Caki2 (cell line): Measurements from ENCODE around the gene SST. TPM values are rescaled to one million over a fixed set of nuclear protein-coding genes. Genes with fewer than 3 reads are reported as not detected.
"Not testable (repeated sequence)": the region's sequence is repeated elsewhere in the genome, so short reads cannot be mapped to it uniquely, and the experiment has no call there.

Experiments
- DNase-seq: peaks from one replicate; pipeline ENCODE4 v3.0.0-alpha.2; 2015; ENCODE audit warnings: low read depth
- in situ Hi-C: cut with HindIII; loops from 2 replicates; pipeline ENCODE4 v1.10.0; 2016; ENCODE audit warnings: low sequenced_read_pairs, low pct_unique_long_range_greater_than_20kb, mixed read lengths
- total RNA-seq: library from RNA; depleted of rRNA; stranded (reverse); fragments of >200 nt; shearing (Covaris generic); gene quantifications from 2 replicates; pipeline ENCODE4 v1.2.3, GENCODE V29; 2014; ENCODE audit warnings: low replicate concordance

Gene SST
- total RNA-seq, 1 experiment from 2014 or later = 309 TPM

DNA sequence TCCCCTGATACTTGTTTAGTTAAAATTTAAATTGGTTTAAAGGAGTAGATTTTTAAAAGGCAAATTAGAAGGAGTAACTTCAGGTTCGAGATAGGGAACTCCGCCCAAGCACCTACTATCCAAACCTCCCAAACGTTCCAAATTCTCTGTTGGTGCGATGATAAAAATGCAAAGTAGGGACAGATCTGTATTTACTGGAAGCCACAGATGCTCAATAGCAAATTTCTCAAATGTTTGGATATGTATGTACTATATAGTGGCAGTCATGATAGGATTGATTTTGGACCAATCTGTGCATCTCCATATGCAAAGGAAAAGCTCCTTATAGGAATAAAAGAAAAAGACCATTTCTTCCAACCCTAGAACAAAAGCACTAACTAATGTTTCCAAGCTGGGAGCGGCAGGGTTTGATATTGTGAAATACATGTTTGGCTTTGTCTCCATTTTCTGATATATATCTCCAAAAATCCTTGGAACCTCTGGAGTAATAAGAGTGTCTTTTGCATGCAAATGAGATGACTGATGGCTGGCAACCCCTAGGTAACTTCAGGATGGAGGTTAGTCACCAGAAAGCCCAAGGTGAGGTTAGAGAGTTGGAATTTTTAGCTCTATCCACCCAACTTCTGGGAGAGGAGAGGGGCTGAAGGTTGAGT, 16.6 kb upstream of the SST start:
- in situ Hi-C loops = loop anchor here (25.0 kb wide), 1 partner anchor 474 kb away; no protein-coding TSS in a partner anchor
- DNase-seq = no peak

DNA sequence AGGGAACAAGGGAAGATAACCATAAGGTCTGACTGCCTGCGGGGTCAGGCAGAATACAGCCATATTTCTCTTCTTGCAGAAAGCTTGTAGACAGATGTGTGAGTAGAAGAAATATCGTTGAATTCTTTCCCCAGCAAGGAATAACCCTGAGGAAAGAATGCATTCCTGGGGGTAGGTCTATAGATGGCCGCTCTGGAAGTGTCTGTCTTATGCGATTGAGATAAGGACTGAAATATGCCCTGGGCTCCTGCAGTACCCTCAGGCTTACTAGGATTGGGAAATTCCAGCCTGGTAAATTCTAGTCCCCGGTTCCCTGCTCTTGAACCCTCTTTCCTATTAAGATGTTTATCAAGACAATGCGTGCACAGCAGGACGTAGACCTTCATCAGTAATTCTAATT, 15.8 kb upstream of the SST start:
- in situ Hi-C loops = loop anchor here (25.0 kb wide), 1 partner anchor 474 kb away; no protein-coding TSS in a partner anchor
- DNase-seq = no peak

DNA sequence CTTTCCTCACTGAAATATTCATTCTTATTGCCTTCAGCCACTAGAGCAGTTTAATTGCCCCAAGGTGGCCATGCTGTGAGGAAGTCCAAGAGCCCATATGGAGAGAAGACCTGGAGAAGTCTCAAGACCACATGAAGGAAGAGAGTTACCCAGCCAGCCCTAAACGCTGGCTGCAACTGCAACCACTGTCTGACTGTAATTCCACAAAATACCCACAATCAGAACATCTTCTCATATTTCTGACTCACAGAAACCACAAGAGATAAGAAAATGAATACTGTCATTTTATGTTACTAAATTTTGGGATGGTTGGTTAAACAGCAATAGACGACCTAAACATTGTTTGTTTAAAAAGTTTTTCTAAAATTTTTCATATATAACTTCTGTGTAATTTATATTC, 14.7 kb upstream of the SST start:
- DNase-seq = no peak
- in situ Hi-C loops = loop anchor here (25.0 kb wide), 1 partner anchor 473 kb away; no protein-coding TSS in a partner anchor

DNA sequence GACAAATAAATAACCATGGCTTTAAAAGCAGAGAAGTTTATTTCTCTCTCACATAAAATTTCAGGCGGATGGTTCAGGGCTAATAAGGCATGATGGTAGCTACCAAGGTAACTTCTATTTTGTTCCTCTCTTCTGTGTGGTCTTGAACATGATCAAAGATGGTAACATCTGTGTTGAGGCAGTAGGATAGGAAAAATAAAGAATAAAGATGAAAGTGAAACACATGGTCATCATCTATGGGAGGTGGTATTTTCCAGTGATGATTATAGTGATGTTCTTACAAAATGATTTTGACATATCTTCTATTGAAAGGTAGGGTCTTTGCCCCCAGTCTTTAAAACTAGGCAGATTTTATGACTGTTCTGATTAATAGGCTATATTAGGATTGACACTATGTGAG, 14.2 kb upstream of the SST start:
- DNase-seq = no peak
- in situ Hi-C loops = loop anchor here (25.0 kb wide), 1 partner anchor 472 kb away; no protein-coding TSS in a partner anchor

GRCh38 chr3:187681756-187682155, 11.6 kb upstream of the SST start:
- not testable (repeated sequence) for DNase-seq
- in situ Hi-C loops = loop anchor here (25.0 kb wide), 1 partner anchor 469 kb away; no protein-coding TSS in a partner anchor

- DNase-seq = peak; percentile 74
- in situ Hi-C loops = loop anchor here (10.0 to 25.0 kb wide), 2 partner anchors 355 to 468 kb away; no protein-coding TSS in a partner anchor
Observed at GRCh38 chr3:187679638-187680396, 9.6 kb upstream of the SST start.

- in situ Hi-C loops = loop anchor here (10.0 to 25.0 kb wide), 2 partner anchors 354 to 466 kb away; no protein-coding TSS in a partner anchor
- DNase-seq = peak; percentile 70
Observed at GRCh38 chr3:187678726-187679268, 8.6 kb upstream of the SST start.

DNA sequence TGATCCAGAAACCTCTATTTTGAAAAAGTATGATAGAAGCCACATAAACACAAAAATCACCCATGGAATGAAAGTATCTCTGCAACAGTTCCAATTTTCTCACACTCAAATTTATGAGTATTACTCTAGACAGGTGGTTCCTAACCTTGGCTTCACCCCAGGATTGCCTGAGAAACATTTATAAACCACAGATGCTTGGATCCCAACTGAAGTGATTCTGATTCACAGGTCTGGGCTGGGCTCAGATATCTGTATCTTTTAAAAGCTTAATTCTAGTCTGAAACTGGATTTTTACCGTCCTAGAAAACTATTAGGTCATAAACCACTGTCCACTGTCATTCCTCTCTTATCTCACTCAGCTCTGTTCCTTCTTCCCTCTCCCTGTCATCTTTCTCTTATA, 7.4 kb upstream of the SST start:
- no peak for DNase-seq
- in situ Hi-C loops = loop anchor here (10.0 to 25.0 kb wide), 2 partner anchors 353 to 465 kb away; no protein-coding TSS in a partner anchor

DNA sequence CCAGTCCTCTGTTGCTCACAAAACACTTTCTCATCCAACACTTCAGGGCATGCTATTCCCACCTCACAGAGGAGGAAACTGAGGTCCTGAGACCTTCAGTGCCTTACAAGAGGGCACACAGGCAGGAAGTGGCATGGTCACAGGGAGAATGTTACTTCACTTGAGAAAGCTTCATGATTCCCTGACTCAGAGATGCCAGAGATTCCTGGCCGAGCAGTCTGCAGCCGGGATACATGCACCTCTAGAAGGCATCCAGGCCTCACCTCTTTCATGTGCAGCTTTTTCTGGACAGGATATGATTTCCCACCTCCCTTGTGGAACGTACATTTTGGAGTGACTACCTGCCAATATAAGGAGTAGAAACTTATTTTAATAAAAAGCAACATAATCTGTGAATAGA, 2.8 kb upstream of the SST start:
- no peak for DNase-seq
- in situ Hi-C loops = loop anchor here (10.0 kb wide), 1 partner anchor 348 kb away; no protein-coding TSS in a partner anchor

- in situ Hi-C loops = no loop called here
- DNase-seq = peak; percentile 18
Observed at GRCh38 chr3:187667526-187667925, 2.7 kb downstream of the SST start.

GRCh38 chr3:187665764-187666402, 4.3 kb downstream of the SST start:
- DNase-seq = no peak
- in situ Hi-C loops = no loop called here

DNA sequence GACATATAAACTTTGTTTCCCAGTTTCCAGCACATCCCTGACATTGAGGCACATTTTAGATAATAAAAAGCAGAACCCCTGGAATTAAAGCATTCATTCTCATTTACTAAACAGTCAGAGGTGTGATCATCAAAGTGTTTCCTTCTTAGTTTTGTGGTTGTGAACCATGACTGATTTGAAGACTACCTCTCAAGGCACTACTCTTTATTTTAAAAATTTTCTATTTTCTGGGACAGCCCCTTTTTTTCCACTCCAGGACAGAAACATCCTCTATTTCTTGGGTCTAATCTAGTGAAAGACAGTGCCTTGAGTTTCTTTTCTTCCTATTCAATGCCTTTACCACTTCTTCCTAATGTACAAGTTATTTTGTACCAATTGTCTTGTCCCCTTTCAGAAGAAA, 5.2 kb downstream of the SST start:
- in situ Hi-C loops = no loop called here
- DNase-seq = no peak

DNA sequence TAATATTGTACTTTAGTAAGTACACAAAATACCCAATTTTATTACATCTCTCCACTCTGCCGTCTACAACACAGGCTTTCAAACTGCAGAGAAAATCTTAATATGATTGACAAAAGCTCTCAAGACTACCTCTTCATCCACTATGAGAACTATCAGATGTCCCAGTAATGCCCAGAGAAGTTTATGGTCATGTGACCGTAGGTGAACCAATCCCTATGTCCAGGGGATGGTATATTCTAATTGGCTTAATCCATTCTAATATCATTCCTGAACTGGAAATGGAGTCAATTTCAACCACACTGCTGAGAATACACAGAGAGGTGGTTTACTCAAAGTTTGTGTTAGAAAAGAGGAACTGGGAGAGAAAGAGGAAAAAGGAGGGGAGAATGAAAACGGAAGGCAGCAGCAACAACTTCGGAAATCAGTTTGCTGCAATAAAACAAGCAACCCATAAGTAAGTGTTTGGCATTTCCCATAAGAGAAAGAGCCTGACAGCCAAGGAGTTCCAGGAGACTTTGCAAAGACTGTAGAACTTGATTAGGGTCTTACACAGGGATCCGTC, 7.3 kb downstream of the SST start:
- in situ Hi-C loops = no loop called here
- DNase-seq = no peak

DNA sequence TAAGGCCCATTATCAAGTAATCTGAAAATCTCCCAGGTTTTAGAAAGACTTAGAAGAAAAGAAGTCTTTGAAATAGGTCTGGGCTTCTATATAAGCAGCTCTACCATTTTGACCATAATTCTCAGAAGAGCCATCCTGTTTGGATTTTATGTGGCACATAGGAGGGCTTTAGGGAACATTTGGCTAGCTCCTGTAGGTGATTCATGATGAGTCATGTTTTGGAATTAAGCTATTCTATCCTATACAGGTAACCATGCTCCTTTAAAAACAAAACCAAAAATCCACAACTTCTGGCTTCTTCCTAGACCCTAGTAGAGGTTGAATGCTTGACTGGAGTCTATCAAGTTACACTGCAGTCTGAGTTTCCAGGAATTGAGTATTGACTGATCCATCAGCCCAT, 8.9 kb downstream of the SST start:
- in situ Hi-C loops = no loop called here

GRCh38 chr3:187651282-187651681, 18.9 kb downstream of the SST start:
- in situ Hi-C loops = no loop called here
- DNase-seq = no peak

More for the DNA sequence above, 8.9 kb downstream of the SST start:
- no peak for DNase-seq

GRCh38 chr3:187648177-187648576, 22.0 kb downstream of the SST start:
- no peak for DNase-seq
- in situ Hi-C loops = no loop called here

GRCh38 chr3:187646906-187647660, 23.1 kb downstream of the SST start:
- DNase-seq = no peak
- in situ Hi-C loops = no loop called here
